Liver (tissue), 9 donors: Measurements from ENCODE around the gene TP53. TPM values are rescaled to one million over a fixed set of nuclear protein-coding genes. Genes with fewer than 3 reads are reported as not detected.

Source experiments
- DNase-seq: peaks from one replicate; pipeline ENCODE4 v3.0.0-alpha.2; 2017; ENCODE audit warnings: low spot score
- H3K27ac ChIP-seq, 2 donors: one replicate each; pipeline ENCODE4 v1.7.0; 2013; ENCODE audit warnings: inconsistent platforms in 2 of 2, low read length in 2 of 2, control low read depth in 1 of 2, low read depth in 1 of 2, mild to moderate bottlenecking in 1 of 2
- H3K27me3 ChIP-seq, 4 donors: one replicate each; pipeline versions ENCODE4 v1.6.1 to v1.7.0; 2013; ENCODE audit warnings: low read length in 3 of 4, inconsistent platforms in 1 of 4, mild to moderate bottlenecking in 1 of 4, moderate library complexity in 1 of 4; ENCODE audit not compliant: control insufficient read depth in 4 of 4, insufficient read depth in 4 of 4
- H3K36me3 ChIP-seq, 4 donors: one replicate each; pipeline versions ENCODE4 v1.6.1 to v1.7.0; 2013; ENCODE audit warnings: low read length in 3 of 4, mild to moderate bottlenecking in 3 of 4, low read depth in 1 of 4, moderate library complexity in 1 of 4; ENCODE audit not compliant: control insufficient read depth in 4 of 4, insufficient read depth in 3 of 4
- H3K4me1 ChIP-seq, 4 donors: one replicate each; pipeline versions ENCODE4 v1.6.1 to v1.7.0; 2013; ENCODE audit warnings: low read length in 3 of 4, mild to moderate bottlenecking in 3 of 4, moderate library complexity in 1 of 4; ENCODE audit not compliant: control insufficient read depth in 4 of 4, insufficient read depth in 4 of 4
- H3K4me3 ChIP-seq, 3 donors: one replicate each; pipeline versions ENCODE4 v1.6.1 to v1.7.0; 2013; ENCODE audit warnings: low read length in 3 of 3, control low read depth in 1 of 3, low read depth in 1 of 3, mild to moderate bottlenecking in 1 of 3
- H3K9ac ChIP-seq, 2 donors: one replicate each; pipeline ENCODE4 v1.7.0; 2013; ENCODE audit warnings: low read length in 2 of 2, mild to moderate bottlenecking in 2 of 2, moderate library complexity in 2 of 2, control low read depth in 1 of 2, low read depth in 1 of 2
- H3K9me3 ChIP-seq, 4 donors: one replicate each; pipeline versions ENCODE4 v1.6.1 to v1.7.0; 2013; ENCODE audit warnings: low read length in 3 of 4; ENCODE audit not compliant: control insufficient read depth in 4 of 4
- EGR1 ChIP-seq, 2 donors: IDR thresholded peaks; 2 replicates each; pipeline ENCODE4 v1.6.1; 2016 to 2018; ENCODE audit warnings: antibody characterized with exemption in 2 of 2, low read depth in 2 of 2
- FOXA1 ChIP-seq: IDR thresholded peaks from 2 replicates; pipeline ENCODE4 v1.6.1; 2016; ENCODE audit warnings: antibody characterized with exemption
- FOXA2 ChIP-seq: IDR thresholded peaks from 2 replicates; pipeline ENCODE4 v1.6.1; 2016; ENCODE audit warnings: antibody characterized with exemption
- GABPA ChIP-seq, 2 donors: IDR thresholded peaks in 1 of 2; conservative IDR thresholded peaks in 1 of 2; 2 replicates each; pipeline ENCODE4 v1.6.1; 2016; ENCODE audit warnings: antibody characterized with exemption in 2 of 2, mild to moderate bottlenecking in 1 of 2, moderate library complexity in 1 of 2
- HNF4A ChIP-seq, 2 donors: conservative IDR thresholded peaks; 2 replicates each; pipeline ENCODE4 v1.6.1; 2016; ENCODE audit warnings: antibody characterized with exemption in 2 of 2, mild to moderate bottlenecking in 2 of 2
- HNF4G ChIP-seq: IDR thresholded peaks from 2 replicates; pipeline ENCODE4 v1.6.1; 2016; ENCODE audit warnings: antibody characterized with exemption
- JUND ChIP-seq, 2 donors: IDR thresholded peaks; 2 replicates each; pipeline ENCODE4 v1.6.1; 2016; ENCODE audit warnings: antibody characterized with exemption in 2 of 2
- NR2F2 ChIP-seq: IDR thresholded peaks from 2 replicates; pipeline ENCODE4 v1.6.1; 2016; ENCODE audit warnings: antibody characterized with exemption
- RAD21 ChIP-seq, 2 donors: IDR thresholded peaks; 2 replicates each; pipeline ENCODE4 v1.6.1; 2016; ENCODE audit warnings: antibody characterized with exemption in 2 of 2, mild to moderate bottlenecking in 2 of 2
- RXRA ChIP-seq, 2 donors: IDR thresholded peaks; 2 replicates each; pipeline ENCODE4 v1.6.1; 2017 to 2018; ENCODE audit warnings: antibody characterized with exemption in 2 of 2, mild to moderate bottlenecking in 1 of 2
- SP1 ChIP-seq: IDR thresholded peaks from 2 replicates; pipeline ENCODE4 v1.6.1; 2018; ENCODE audit warnings: antibody characterized with exemption, mild to moderate bottlenecking
- YY1 ChIP-seq: IDR thresholded peaks from 2 replicates; pipeline ENCODE4 v1.6.1; 2016; ENCODE audit warnings: antibody characterized with exemption, mild to moderate bottlenecking
- WGBS: extraction: QIAGEN DNeasy Blood & Tissue Kit; methylation state at CpG from one replicate; pipeline ENCODE4 v1.1.7; 2013; 5-methylcytosine and 5-hydroxymethylcytosine counted together
- polyA plus RNA-seq, 2 donors: library from polyadenylated mRNA; stranded (reverse) in 1 of 2; unstranded in 1 of 2; fragments of 200-250 nt in 1 of 2; fragments of >200 nt in 1 of 2; fragmentation: Nextera tagmentation in 1 of 2; extraction: Ambion mirVana in 1 of 2; gene quantifications; one replicate each; pipeline versions ENCODE4 v1.2.1 to v1.2.3, GENCODE V29; 2013 to 2015
- total RNA-seq, 2 donors: library from RNA; depleted of rRNA; stranded (reverse); fragments of >200 nt; gene quantifications; one replicate each; pipeline ENCODE4 v1.2.3, GENCODE V29; 2014
- TF ChIP-seq, protein P1 (sequence below): IDR thresholded peaks from 2 replicates; pipeline ENCODE4 v1.6.1; 2016; ENCODE audit warnings: antibody characterized with exemption, mild to moderate bottlenecking
- TF ChIP-seq, protein P2 (sequence below): fragments of 150-350 bp; IDR thresholded peaks from 2 replicates; pipeline ENCODE4 v1.5.1; 2017; ENCODE audit warnings: improper control_type of control experiment, low read depth, low read length; ENCODE audit not compliant: missing input control
- TF ChIP-seq, protein P3 (sequence below): IDR thresholded peaks from 2 replicates; pipeline ENCODE4 v1.6.1; 2016; ENCODE audit warnings: antibody characterized with exemption
- TF ChIP-seq, protein P4 (sequence below): IDR thresholded peaks from 2 replicates; pipeline ENCODE4 v1.6.1; 2016; ENCODE audit warnings: antibody characterized with exemption
- donor health status: healthy.
- donor health status: healthy.
- donor health status: healthy.
- donor health status: healthy.
- donor health status: healthy.

Gene TP53
- total and polyA plus RNA-seq, 4 donors = 8.3 to 18.4 (median 12.6) TPM

DNA sequence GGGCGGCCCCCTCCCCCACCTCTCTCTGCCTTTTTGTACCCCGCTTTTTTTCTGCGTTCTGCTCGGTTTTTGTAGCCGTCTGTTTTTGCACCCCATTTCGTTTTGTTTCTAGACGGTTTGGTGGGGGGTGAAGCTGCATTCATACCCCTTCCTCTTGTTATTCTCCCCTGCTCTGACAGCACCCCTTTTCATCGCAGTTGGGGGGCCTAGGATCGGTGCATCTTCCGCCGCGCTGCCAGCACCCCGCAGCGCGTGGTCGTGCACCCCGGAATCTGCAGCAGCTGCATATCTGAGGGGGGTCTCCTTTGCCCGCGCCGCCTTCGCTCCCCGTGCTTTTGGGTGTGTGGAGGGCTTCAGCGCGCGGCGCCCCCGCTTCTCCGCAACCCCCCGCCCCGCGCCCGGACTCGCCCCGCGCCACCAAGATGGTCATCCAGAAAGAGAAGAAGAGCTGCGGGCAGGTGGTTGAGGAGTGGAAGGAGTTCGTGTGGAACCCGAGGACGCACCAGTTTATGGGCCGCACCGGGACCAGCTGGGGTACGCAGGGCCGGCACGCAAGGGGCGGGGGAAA is 36.1 kb downstream of the TP53 start:
- Histone ChIP-seq H3K9ac (no peak overlapping the region), H3K4me3 (peak overlapping the region; percentile 49 to 66 (median 50)), H3K27me3 (no peaks in the 10 kb centered on the region), H3K27ac (no peak overlapping the region), H3K4me1 (peaks cover 4 to 18% (median 9%) of the 10 kb centered on the region in 4 donors), H3K36me3 (no peaks in the 10 kb centered on the region), H3K9me3 (no peaks in the 10 kb centered on the region)
- TF ChIP-seq, protein P1, sequence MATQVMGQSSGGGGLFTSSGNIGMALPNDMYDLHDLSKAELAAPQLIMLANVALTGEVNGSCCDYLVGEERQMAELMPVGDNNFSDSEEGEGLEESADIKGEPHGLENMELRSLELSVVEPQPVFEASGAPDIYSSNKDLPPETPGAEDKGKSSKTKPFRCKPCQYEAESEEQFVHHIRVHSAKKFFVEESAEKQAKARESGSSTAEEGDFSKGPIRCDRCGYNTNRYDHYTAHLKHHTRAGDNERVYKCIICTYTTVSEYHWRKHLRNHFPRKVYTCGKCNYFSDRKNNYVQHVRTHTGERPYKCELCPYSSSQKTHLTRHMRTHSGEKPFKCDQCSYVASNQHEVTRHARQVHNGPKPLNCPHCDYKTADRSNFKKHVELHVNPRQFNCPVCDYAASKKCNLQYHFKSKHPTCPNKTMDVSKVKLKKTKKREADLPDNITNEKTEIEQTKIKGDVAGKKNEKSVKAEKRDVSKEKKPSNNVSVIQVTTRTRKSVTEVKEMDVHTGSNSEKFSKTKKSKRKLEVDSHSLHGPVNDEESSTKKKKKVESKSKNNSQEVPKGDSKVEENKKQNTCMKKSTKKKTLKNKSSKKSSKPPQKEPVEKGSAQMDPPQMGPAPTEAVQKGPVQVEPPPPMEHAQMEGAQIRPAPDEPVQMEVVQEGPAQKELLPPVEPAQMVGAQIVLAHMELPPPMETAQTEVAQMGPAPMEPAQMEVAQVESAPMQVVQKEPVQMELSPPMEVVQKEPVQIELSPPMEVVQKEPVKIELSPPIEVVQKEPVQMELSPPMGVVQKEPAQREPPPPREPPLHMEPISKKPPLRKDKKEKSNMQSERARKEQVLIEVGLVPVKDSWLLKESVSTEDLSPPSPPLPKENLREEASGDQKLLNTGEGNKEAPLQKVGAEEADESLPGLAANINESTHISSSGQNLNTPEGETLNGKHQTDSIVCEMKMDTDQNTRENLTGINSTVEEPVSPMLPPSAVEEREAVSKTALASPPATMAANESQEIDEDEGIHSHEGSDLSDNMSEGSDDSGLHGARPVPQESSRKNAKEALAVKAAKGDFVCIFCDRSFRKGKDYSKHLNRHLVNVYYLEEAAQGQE = no peak
- TF ChIP-seq NR2F2 = no peak
- TF ChIP-seq FOXA1 = no peak
- no peak for TF ChIP-seq SP1
- TF ChIP-seq, protein P2, sequence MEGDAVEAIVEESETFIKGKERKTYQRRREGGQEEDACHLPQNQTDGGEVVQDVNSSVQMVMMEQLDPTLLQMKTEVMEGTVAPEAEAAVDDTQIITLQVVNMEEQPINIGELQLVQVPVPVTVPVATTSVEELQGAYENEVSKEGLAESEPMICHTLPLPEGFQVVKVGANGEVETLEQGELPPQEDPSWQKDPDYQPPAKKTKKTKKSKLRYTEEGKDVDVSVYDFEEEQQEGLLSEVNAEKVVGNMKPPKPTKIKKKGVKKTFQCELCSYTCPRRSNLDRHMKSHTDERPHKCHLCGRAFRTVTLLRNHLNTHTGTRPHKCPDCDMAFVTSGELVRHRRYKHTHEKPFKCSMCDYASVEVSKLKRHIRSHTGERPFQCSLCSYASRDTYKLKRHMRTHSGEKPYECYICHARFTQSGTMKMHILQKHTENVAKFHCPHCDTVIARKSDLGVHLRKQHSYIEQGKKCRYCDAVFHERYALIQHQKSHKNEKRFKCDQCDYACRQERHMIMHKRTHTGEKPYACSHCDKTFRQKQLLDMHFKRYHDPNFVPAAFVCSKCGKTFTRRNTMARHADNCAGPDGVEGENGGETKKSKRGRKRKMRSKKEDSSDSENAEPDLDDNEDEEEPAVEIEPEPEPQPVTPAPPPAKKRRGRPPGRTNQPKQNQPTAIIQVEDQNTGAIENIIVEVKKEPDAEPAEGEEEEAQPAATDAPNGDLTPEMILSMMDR = no peak
- TF ChIP-seq FOXA2 = no peak
- TF ChIP-seq, protein P3, sequence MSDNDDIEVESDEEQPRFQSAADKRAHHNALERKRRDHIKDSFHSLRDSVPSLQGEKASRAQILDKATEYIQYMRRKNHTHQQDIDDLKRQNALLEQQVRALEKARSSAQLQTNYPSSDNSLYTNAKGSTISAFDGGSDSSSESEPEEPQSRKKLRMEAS = no peak
- no peak for TF ChIP-seq RXRA (IDR thresholded peaks at IDR 0.05)
- TF ChIP-seq HNF4A (conservative IDR thresholded peaks at IDR 0.05) = no peak
- TF ChIP-seq HNF4G = no peak
- TF ChIP-seq, protein P4, sequence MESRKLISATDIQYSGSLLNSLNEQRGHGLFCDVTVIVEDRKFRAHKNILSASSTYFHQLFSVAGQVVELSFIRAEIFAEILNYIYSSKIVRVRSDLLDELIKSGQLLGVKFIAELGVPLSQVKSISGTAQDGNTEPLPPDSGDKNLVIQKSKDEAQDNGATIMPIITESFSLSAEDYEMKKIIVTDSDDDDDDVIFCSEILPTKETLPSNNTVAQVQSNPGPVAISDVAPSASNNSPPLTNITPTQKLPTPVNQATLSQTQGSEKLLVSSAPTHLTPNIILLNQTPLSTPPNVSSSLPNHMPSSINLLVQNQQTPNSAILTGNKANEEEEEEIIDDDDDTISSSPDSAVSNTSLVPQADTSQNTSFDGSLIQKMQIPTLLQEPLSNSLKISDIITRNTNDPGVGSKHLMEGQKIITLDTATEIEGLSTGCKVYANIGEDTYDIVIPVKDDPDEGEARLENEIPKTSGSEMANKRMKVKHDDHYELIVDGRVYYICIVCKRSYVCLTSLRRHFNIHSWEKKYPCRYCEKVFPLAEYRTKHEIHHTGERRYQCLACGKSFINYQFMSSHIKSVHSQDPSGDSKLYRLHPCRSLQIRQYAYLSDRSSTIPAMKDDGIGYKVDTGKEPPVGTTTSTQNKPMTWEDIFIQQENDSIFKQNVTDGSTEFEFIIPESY = no peak
- WGBS = 1% methylated on average over 45 of the region's 45 CpGs
- peak; percentile 44 for DNase-seq

DNA sequence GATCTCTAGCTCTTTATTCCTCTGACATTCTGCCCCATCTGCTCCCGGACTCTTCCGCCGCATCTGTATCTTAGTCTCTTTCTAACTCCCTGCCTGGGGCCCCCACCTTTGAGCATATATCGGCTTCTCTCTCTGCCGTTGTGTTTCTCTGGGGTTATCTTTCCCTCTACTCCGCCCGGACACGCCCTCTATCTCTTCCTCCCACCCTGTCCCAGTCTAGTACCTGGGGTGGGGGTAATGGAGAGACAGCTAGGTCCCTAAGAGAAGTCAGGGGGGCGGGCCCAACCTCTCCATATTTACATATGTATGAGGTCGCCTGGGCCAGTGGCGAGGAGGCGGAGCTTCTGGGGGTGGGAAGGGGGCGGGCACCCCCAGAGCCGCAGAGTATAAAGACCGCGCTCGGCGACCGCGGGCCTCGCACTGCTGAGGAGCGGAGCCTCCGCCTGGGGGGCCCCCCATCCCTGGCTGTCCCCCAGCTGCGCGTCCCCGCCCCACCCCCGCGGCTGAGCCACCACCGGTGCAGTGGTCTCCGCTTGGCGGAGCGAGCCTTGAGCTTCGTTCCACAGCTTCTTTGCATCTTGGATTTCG is 36.7 kb downstream of the TP53 start, which contains the start of gene ATP1B2:
Gene ATP1B2, plus strand, starts transcription at position 418 of the 588 bp plus-strand sequence. CDS start 593 bp downstream, outside the sequence.
- H3K9ac ChIP-seq = no peak within 1 kb of the TSS

More for the DNA sequence above, 36.7 kb downstream of the TP53 start, which contains the start of gene ATP1B2:
- Histone ChIP-seq H3K27me3 (no peaks in the 10 kb centered on the region), H3K4me3 (peak within 1 kb of the TSS; percentile 49 to 66 (median 50)), H3K4me1 (peaks cover 4 to 18% (median 9%) of the 10 kb centered on the region in 4 donors), H3K27ac (no peak within 1 kb of the TSS), H3K9me3 (no peaks in the 10 kb centered on the region), H3K36me3 (no peaks in the 10 kb centered on the region)
- 3% methylated on average over 34 of the region's 34 CpGs for WGBS
- peak; percentile 94 for DNase-seq
- TF ChIP-seq RXRA (IDR thresholded peaks at IDR 0.05) (no peak), RAD21 (IDR thresholded peaks at IDR 0.05) (no peak), FOXA1 (peak; percentile 34), EGR1 (IDR thresholded peaks at IDR 0.05; ENCODE audit: low read depth in 2 of 2) (no peak), HNF4G (no peak), JUND (IDR thresholded peaks at IDR 0.05) (no peak), FOXA2 (peak; percentile 60), GABPA (IDR thresholded peaks at IDR 0.05 in 1 of 2, conservative IDR thresholded peaks at IDR 0.05 in 1 of 2) (no peak), NR2F2 (no peak), YY1 (no peak), SP1 (no peak)
- TF ChIP-seq, protein P1 = no peak
